Measurements from ENCODE around the gene MICAL3.
A peak's percentile ranks its signal among the peaks of the same experiment; 100 is the strongest.

The MICAL3 gene

DNA sequence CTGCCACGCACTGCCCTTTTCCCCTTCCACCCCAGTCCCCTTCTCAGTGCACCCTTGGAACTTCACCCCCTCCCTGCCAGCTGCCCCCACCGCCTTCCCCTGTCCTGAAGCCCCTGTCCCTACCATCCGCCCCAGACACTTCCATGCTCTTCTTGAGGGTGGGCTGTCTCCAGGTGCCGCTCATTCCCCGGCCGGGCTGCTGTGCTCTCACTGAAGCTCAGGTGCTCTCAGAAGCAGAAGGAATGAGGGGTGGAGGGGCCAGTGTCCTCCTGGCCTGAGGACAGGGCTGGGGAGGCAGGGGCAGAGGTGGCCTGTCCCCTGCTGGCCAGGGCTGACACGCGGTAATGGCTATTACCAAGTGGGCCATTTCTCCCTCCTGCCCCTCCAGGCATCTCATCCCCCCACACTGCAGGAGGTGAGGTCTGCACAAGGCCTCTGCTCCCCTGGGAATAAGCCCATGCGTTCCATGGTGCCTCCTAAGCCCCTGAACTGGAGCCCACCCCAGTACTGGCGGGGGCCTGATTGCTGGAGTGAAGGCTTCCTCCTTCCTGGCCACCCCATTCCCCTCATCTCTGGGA is 243.5 kb downstream of the MICAL3 start:
- intact Hi-C loops (cut with DNase I) = no loop called here
- DNase-seq = peak in 1 of 10 donors; percentile 20

DNA sequence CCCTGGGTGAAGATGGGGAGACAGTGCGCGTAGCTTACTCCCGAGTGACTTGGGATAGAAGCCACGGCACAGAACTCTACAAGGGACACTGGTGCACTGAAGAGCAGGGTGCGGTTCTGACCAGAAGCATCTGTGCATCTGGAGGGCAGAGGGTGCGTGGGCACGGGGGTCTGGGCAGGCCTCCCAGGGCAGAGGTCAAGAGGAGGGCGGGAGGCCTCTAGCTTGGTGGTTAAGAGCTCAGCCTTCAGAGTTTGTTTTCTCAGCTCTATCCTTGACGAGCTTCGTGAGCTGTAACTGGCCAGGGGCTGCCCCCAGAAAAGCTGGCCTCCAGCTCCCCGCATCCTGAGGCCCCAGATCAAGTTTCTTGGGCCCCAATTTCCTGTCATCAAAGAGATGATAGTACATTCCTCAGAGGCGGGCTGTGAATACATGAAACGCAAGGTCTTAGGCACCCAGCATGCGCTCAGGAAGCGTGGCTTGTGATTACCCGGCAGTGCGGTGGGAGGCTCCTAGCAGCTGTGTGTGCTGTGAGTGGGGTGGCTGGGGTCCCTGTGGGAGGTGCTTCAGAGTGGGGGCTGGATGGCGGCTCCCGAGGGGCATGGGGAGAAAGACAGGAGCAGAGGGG is 244.1 kb downstream of the MICAL3 start:
- DNase-seq = peak in 1 of 10 donors; percentile 20
- intact Hi-C loops (cut with DNase I) = no loop called here

DNA sequence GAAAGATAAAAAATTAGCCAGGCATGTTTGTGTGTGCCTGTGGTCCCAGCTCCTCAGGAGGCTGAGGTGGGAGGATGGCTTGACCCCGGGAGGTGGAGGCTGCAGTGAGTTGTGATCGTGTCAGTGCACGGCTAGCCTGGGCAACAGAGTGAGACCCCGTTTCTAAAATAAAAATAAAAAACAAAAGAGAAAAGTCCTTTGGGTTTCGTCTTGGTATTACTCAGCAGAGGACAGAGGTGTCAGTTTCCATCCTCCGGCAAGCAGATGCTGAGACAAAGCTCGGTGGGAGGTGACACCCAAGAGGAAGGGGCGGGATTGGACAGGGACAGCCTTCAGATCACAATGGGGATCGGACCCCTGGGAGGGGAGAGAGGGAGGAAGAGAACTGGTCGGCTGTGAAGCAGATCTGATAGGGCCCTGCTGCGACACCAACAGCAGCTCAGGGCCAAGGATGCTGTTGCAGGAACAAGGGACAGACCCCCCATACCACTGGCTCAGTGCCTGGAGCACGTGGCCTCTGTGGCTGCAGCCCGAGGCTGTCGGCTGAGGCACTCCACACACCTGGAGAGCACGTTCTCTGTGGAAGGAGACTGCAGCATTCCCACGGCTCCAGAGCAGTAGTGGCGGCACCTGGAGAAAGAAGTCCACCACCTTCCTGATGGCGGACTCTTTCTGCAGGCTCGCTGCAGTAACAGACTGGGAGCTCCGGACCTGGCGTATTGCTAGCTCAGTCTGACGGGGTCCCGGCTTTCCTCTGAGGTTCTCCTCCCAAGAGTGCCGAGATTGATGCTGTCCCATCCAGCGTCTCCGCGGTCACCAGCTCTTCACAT is 244.9 kb downstream of the MICAL3 start:
- peak in 2 of 10 donors; percentile 12 to 51 for DNase-seq
- intact Hi-C loops (cut with DNase I) = no loop called here

DNA sequence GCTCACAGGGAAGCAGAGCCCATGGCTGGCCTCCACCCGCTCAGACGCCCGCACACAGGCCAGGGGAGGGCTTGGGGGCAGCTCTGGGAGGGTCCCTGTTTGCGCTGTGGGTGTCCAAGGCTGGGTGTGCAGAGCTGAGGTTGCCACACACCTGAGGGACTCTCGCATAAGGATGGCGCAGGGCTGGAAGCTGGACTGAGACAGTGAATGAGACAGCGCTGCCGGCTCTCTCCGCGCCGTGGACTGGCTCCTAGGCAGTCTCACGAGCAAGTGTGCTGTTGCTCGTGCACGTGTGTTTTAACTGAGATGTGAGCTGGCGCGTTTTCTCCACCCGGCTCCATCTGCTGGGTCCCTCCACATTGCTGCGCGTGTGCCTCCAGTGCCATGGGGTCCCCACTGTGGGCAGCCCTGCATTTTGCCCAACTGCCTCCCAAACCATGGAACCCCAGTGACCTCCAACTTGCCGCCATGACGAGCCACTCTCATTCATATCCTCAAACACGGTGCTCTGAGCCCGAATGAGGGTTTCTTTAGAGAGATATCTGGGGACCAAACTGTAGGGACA is 245.9 kb downstream of the MICAL3 start:
- DNase-seq = peak in 2 of 10 donors; percentile 10 to 73
- intact Hi-C loops (cut with DNase I) = no loop called here

DNA sequence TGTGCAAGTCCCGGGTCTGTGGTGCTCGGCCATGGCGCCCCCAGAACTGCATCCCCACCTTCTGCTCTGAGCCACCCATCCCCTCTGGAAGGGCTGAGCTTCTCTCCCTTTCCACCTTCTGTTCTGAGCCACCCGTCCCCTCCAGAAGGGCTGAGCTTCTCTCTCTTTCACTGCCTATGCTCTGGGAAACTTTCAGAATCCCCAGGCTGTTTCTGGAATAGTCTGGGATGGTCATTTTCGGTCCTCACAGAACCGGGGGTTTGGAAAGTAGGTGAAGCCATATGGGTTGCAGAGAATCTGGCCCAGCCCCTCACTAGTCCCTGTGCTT is 246.7 kb downstream of the MICAL3 start:
- intact Hi-C loops (cut with DNase I) = no loop called here
- no peak for DNase-seq

DNA sequence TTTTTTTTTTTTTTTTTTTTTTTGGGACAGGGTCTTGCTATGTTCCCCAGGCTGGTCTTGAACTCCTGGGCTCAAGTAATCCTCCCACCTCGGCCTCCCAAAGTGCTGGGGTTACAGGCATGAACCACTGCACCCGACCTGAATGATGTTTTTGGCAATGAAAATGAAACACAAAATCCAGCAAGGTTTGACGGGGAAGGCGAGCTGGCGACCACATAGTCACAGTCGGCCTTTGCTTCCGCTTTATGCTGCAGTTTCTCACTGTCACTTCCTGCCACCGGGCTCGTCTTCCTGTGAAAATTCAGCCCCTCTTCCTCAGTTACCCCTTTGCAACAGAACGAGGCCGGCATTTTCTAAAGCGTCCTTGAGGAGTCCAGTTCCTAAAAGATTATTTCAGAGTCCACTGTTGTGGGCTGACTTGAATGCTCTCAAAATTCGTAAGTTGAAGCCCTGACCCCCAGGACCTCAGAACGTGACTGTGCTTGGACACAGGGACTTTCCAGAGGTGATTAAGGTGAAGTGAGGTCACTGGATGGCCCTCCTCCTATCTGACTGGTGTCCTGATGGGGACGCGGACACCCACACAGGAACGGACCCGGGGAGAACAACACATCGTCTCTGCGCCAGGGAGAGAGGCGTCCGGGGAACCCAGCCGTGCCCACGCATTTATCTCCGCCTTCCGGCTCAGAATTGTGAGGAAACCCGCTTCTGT is 247.2 kb downstream of the MICAL3 start:
- DNase-seq = no peak
- intact Hi-C loops (cut with DNase I) = no loop called here

DNA sequence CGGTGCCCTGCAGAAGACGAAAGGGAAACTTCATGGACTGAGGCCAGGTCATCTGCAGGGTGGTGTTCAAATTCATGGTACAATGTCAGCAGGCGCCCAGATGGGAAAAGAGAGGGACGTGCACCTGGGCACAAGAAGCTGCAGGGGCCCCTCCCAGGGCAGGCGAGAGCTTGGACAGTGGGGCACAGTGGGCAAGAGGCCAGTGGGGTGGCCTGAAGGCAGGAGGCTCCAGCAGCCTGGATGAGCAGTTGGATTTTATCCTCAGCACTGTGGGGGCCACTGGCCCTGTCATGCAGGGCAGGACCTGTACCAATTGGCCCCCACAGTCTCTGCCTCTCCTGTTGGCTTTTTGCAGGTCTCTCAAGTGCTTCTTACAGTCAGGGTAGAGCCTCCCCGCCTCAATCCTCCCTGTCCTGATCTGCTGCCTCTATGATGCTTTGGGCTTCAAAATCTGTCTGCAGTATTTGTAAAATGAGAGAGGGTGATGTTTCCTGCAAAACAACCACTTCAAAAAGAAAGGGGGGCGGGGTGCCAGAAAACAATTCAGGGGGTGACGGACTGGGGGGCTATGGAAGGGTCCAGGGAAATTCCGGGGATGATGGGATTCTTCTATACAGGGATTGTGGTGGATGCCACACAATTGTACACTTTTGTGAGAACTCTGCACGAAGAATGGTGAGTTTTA is 248.4 kb downstream of the MICAL3 start:
- intact Hi-C loops (cut with DNase I) = no loop called here
- DNase-seq = no peak

DNA sequence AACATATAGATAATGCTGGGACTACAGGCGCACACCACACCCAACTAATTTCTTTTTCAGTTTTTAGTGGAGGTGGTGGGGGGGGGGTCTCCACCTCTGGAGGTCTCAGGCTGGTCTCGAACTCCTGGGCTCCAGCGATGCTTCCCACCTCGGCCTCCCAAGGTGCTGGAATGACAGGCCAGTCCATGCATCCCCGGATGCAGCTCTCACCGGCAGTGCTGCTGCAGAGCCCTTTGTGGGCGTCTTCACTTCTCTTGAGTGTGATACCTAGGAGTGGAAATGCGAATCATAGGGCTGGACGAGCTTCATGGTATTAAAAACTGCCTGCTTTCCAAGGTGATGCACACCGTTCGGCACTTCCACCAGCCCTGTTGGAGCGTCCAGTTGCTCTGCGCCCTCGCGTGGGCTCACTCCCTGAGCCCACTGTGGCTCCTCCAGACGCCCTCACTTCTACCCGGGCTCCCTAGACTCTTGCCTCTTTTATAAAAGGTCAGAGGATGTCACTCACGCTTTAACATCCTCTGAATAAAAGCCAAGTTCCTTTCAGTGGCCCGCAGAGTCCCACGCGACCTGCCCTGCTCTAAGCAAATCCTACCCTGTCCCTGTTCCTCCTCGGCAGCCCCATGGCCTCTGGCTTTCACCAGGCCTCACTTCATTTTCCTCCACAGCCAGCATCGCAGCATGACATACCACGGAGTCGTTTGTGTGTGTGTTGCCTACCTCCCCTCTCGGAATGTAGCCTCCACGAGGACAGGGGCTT is 249.3 kb downstream of the MICAL3 start:
- DNase-seq = no peak
- intact Hi-C loops (cut with DNase I) = no loop called here

DNA sequence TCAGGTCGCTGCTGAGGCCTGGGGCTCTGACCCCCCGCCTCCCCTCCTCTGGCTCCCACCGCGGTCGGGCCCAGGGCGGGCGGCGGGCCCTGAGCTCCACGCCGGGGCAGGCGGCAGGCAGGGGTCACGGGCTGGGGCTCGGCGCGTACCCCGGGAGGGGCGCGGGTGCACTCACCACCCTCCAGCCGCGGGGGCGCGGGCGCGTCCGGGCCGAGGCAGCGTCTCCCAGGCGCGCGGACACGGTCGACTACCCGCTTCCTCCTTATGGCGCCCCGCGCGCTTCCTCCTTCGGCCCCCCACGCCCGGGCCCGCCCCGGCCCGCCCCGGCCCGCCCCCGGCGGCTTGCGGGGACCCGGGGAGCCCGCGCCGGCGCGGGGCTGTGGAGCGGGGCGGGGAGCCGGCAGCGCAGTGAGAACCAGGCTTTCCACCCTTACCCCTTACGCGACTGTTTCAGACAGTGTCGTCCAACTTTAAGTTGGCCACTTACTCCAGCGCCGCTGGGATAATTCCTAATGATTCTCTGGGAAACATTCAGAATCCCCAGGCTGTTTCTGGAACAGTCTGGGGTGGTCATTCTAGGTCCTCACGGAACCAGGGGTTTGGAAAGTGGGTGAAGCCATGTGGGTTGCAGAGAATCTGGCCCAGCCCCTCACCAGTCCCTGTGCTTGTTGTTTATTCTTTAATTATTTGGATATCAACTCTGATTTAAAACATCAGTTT is 250.0 kb downstream of the MICAL3 start, which contains the start of gene BID:
Gene BID, minus strand, starts transcription at position 264 of the 720 bp plus-strand sequence. CDS start 24,353 bp downstream, outside the sequence.
- DNase-seq = peak in 1 of 10 donors; percentile 31
- intact Hi-C loops (cut with DNase I) = no loop called here

DNA sequence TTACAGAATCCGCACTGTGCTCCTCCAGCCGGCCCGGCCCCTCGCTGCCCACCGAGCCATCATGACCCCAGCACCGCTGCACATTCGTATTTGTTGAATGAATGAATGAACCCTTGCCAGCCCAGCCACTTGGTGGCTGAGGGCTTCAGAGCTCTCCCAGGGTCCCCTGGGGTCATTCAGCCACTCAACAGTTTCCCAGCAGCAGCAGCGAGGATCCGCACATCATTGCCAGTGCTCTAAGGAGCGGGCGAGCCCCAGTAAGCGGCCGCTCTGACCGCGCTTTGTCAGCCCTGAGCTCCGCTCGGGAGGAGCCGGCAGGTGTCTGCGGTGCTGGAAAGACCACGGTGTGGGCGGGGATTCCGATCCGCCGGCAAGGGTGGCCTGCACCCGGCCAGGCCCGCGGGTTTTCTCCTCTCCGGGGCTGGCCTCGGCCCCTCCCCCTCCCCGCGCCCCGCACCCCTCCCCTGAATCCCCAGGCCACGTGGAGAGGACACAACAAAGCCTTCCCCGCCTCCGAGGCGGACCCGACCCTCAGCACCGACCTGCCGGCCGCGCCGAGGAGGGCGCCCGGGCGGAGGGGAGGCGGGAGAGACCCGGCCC is 250.7 kb downstream of the MICAL3 start:
- DNase-seq = peak in 5 of 10 donors; percentile 41 to 94 (median 83)
- intact Hi-C loops (cut with DNase I) = no loop called here

DNA sequence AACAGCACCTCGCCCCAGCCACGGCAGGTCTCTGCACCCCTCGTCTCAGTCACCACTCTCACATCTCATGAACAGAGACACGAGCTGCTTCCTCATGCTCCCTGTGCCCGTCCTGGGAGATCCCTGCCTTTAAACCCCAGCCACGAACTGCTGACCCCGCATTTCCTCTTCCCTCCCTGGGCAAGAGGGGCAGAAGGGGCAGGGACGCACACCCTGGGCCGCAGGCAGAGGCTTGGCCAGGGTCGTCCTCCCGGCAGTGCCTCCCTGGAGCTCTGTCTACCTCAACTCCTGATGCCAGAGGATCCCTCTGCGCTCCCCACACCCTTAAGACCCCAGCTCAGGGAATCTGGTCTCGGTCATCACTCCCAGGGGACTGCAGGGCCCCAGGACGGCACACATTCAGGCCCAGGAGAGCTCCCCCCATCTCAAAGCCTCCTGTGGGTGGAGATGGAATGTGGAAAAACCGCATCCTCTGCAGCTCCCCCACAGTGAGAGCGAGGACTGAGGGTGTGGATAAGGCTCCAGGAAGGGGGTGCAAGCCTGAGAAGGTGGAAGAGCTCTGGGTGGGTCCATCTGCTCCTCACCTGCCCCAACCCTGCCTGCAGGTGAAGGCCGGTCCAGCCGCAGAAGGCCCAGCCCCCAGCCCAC is 251.3 kb downstream of the MICAL3 start:
- intact Hi-C loops (cut with DNase I) = no loop called here
- DNase-seq = no peak

DNA sequence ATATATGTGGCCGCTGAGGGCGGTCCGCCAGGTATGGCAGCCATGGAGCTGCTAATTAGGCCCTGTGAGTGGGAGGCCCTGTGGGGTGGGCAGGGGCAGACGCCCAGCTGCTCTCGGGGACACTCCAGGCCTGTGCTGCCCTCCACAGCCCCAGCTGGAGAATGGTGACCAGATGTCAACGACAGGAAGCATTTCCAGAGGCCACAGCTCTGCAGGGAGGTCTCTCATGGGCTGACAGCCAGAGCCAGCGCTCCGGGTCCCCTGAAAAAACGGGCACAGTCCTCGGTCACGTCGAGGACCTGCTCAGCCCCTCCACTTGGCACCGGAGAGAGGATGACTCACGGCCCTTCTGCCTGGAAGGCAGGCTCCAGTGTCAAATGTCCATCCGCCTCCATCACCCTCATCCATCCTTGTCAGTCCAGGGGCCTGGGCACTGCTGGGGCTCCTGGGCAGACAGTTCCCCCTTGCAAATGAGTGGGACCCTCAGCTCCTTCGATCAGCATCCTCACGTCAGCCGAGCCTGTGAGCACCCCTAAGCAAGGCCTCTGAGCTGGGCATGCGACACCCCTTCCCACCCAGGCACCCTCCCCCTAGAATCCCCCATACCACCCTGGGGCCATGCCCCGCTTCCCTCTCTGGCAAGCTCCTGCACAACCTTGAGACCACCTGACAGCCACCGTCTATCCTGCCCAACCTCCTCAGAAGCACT is 252.0 kb downstream of the MICAL3 start:
- DNase-seq = no peak
- intact Hi-C loops (cut with DNase I) = no loop called here

DNA sequence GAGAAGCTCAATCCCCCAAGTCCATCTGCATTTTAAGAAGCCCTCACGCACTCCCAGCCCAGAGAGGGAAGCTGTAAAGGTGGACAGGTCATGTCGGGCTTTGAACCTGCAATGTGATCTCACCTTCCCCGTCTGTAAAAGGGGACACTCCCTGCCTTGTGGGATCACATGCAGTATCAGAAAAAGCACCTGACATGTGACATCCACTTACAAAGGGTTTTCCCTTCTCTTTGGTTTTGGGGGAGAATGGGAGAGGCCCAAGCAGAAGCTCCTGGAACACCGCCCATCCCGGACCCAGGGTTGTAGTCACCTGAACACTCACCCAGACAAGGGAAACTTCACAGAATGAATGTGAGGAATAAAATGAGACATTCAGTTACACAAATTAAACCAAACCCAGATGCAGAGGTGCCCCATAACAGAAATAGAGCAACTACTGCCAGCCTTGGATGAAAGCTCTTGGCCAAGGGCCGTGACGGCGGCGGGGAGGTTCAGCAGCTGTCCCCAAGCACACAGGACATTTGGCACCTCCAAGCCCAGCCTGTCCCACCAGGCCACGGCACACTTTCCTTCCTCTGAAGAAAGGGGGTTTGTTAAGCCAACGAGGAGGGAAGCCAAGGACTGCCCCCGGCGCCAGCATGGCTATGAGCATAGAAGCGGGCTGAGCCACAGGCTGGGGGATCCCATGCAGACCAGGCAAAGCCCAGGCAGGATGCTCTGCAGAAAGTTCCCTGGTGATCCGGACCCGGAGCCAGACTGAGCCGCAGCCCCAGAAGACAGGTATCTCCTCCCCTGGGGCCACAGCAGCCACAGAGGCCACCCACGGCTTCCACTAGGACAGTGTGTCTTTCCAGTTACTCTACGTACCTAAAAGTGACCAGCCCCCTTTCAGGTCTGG is 253.9 kb downstream of the MICAL3 start:
- DNase-seq = peak in 4 of 10 donors; percentile 46 to 90 (median 78)
- intact Hi-C loops (cut with DNase I) = no loop called here

DNA sequence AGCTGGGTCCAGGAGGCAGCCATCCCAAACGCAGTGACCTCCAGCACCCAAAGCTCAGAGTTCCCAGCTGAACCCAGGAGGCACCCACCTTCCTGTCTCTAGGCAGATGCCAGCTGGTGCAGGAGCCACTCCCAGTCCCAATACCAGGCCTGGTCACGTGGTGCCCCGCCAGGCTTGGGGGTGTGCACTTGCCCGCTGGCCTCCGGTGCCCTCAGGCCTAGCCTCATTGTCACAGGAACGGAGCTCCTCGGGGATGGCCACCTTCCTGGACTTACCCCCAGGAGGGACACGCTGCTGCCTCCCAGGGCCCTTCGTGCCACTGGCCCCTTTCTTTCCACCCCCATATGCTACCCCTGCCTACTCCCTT is 254.7 kb downstream of the MICAL3 start:
- DNase-seq = no peak

DNA sequence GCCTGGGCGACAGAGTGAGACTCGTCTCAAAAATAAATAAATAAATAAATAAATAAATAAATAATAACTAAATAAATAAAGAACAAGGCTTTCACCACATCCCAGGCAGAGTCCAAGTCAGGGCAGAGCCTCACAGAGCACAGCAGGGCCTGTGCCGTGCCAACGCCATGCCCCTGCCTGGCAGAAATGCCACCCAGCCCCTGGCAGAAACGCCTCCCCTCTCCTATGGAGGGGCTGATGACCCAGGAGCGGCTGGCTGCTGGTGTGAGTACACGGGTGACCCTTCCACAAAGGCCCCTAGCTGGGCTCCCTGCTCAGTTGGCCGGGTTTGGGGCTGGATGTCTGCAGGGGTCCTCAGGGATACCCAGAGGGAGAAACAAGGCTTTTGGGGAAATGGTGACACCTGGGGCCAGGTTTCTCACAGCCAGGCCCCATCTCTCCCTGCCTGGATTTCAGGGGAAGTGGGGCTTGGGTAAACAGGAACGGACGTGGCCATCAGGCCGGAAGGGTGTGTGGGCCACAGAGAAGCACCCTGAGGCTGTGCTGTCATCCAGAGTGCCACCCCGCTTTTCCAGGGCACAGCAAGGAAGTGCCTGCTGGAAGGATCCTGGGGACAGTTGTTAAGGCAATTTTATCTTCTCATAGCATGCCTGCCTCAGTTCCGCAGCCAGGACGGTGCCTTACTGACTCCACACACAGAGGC is 255.2 kb downstream of the MICAL3 start:
- intact Hi-C loops (cut with DNase I) = no loop called here
- no peak for DNase-seq

More for the DNA sequence above, 254.7 kb downstream of the MICAL3 start:
- intact Hi-C loops (cut with DNase I) = no loop called here
